ENCODE measurements around the gene HOXA13.
A peak's percentile ranks its signal among the peaks of the same experiment; 100 is the strongest.

HOXA13 gene

DNA sequence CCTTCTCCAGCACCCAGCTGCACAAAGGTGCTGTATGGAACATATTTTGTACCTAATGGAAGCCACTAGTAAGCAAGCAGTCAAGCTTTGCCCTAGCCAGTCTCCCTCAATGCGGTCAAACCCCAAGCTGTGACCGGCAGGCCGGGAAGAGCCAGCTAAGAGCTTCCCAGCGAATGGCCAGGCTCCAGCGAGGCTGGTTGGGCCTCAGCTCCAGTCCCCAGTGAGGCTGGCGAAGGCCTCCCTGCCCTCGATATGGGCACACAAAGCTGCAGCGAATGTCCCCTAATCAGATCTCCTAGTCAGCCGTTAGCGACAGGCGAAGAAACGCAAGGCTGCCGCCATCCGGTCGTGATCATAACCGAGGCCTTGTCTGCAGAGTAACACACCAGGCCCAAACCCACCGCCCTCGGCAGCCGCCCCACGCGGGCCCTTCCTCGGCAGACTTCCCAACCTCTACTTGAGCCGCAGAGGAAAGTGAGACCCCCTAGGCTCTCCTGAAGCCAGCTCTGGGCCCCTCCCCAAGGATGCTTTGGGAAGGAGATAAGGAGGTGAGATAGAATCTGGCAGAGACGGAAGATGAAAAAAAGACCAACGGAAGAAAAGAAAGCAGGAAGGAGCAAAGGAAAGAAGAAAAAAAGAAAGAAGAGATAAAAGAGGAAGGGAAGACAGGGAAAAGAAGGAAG, 31.5 kb downstream of the HOXA13 start:
- in situ Hi-C loops (cut with HindIII; ENCODE audit: low sequenced_read_pairs) = loop anchor here (25.0 kb wide), 1 partner anchor 781 kb away; no protein-coding TSS in a partner anchor
- TF ChIP-seq, protein P1, sequence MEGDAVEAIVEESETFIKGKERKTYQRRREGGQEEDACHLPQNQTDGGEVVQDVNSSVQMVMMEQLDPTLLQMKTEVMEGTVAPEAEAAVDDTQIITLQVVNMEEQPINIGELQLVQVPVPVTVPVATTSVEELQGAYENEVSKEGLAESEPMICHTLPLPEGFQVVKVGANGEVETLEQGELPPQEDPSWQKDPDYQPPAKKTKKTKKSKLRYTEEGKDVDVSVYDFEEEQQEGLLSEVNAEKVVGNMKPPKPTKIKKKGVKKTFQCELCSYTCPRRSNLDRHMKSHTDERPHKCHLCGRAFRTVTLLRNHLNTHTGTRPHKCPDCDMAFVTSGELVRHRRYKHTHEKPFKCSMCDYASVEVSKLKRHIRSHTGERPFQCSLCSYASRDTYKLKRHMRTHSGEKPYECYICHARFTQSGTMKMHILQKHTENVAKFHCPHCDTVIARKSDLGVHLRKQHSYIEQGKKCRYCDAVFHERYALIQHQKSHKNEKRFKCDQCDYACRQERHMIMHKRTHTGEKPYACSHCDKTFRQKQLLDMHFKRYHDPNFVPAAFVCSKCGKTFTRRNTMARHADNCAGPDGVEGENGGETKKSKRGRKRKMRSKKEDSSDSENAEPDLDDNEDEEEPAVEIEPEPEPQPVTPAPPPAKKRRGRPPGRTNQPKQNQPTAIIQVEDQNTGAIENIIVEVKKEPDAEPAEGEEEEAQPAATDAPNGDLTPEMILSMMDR (IDR thresholded peaks at IDR 0.05; ENCODE audit: low read depth, low read length) = no peak
- peak overlapping the region; percentile 22 for H3K4me3 ChIP-seq (ENCODE audit: low read depth, low read length)
- DNase-seq (ENCODE audit: low read depth, low spot score) = no peak

DNA sequence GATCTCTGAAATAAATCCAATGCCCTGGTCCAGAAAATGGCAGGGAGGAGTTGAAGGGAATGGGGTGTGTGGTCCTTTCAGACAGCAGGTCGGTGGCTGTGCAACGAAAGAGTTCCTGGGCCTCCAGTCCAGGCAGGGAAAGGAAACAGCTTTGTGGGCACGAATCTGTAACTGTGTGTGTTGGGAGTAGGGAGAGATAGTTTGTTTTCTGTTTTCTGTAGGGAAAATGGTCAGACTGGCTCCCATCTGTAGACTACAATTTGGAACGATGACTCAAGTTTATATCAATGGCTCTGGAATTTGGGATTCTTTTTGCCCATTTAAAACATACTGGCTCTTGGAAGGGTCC, 32.0 kb downstream of the HOXA13 start:
- in situ Hi-C loops (cut with HindIII; ENCODE audit: low sequenced_read_pairs) = loop anchor here (25.0 kb wide), 1 partner anchor 781 kb away; no protein-coding TSS in a partner anchor
- DNase-seq (ENCODE audit: low read depth, low spot score) = no peak
- TF ChIP-seq, protein P1 (IDR thresholded peaks at IDR 0.05; ENCODE audit: low read depth, low read length) = no peak
- peak overlapping the region; percentile 22 for H3K4me3 ChIP-seq (ENCODE audit: low read depth, low read length)

DNA sequence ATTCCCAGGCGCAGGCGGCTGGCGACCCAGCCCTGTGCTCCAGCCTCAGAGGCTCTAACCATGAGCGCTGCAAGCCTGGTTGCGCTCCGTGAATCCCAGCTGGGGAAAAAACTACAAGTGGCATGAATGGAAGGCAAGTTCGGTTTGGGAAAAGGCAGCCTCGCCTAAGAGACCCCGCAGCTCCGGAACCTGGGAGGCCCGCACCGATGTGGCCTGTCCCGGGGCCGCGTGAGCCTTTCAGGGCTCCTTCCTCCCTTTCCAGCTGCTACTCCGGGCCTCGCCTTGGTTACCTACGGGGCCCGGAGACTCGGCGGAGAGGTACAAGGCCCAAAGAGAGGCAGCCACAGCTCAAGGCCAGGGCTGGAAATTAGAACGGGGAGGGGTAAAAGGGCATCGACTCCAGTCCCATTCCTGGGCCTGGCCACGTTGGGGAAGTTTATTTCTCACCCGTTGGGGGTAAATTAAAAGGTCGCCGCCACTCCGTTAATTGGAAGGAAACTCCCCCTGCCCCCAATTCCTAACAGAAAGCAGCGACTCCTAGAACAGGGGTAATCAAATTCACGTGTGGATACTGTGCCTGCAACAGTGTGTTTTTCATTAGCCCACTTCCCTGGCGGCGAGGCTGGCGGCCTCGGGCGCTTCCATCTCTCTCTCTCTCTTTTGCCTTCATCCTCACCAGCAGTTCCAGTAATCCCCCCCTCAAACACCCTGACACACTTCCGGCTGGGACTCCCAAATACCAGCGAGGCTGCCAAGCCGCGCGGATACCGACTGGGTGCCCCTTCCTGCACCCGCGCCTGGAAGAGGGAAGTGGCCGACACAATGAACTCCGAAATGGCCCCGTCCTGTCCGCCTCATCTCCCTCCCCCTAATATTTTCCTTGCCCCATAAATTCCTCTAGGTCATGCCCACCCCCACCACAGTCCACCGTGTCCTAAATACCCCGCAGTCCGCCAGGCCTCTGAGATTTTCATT, 33.1 kb downstream of the HOXA13 start:
- in situ Hi-C loops (cut with HindIII; ENCODE audit: low sequenced_read_pairs) = loop anchor here (25.0 kb wide), 1 partner anchor 780 kb away; no protein-coding TSS in a partner anchor
- H3K4me3 ChIP-seq (ENCODE audit: low read depth, low read length) = no peak overlapping the region
- TF ChIP-seq, protein P1 (IDR thresholded peaks at IDR 0.05; ENCODE audit: low read depth, low read length) = no peak
- DNase-seq (ENCODE audit: low read depth, low spot score) = no peak

DNA sequence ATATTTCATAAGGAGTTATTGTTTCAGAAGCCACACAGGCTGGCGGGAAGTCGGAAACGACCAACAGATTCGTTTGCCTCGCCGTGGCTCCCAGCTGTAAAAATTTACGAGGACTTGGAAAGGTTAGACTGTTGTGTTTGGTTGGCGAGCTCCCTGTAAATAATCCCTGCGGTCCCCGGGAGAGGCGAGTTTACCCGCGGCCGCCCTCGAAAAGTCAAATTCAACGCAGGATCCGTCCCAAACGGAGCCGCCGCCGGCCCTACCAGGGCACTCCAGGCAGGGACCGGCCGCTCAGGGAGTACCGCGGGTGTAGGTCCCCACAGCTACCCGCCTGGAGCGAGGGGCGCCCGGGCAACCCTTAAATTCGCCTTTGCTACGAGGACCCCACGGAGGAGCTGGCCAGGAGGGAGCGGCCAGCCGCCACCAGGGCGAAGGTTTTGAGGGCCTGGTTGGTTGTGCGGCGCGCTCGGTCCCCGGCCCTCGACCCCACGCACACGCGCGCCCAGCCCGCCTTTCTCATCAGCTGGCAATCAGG, 33.8 kb downstream of the HOXA13 start:
- TF ChIP-seq, protein P1 (IDR thresholded peaks at IDR 0.05; ENCODE audit: low read depth, low read length) = no peak
- peak overlapping the region; percentile 47 for H3K4me3 ChIP-seq (ENCODE audit: low read depth, low read length)
- no peak for DNase-seq (ENCODE audit: low read depth, low spot score)
- in situ Hi-C loops (cut with HindIII; ENCODE audit: low sequenced_read_pairs) = loop anchor here (25.0 kb wide), 1 partner anchor 779 kb away; no protein-coding TSS in a partner anchor

DNA sequence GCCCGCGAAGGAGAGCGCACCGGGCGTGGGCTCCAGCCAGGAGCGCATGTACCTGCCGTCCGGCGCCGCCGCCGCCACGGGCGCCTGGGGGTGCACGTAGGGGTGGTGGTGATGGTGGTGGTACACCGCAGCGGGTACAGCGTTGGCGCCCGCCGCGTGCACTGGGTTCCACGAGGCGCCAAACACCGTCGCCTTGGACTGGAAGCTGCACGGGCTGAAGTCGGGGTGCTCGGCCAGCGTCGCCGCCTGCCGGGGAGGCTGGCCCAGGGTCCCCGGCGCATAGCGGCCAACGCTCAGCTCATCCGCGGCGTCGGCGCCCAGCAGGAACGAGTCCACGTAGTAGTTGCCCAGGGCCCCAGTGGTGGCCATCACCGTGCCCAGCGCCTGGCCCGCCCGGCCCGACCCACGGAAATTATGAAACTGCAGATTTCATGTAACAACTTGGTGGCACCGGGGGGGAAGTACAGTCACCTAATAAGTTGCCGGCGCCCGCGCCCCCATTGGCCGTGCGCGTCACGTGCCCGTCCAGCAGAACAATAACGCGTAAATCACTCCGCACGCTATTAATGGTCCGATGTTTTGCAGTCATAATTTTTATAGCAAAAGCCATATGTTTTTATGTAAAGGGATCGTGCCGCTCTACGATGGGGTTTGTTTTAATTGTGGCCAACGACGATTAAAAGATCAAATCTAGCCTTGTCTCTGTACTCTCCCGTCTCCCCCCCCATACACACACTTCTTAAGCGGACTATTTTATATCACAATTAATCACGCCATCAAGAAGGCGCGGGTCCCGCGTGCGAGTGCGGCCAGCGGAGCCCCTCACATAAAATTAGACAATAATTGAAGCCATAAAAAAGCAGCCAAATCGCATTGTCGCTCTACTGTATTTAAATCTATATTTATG, 34.5 kb downstream of the HOXA13 start, which contains the start of gene HOXA9:
Gene HOXA9, minus strand, starts transcription at position 449 of the 907 bp plus-strand sequence. Its CDS starts 80 bp downstream, at position 369.
- DNase-seq (ENCODE audit: low read depth, low spot score) = peak; percentile 83
- in situ Hi-C loops (cut with HindIII; ENCODE audit: low sequenced_read_pairs) = loop anchor here (25.0 kb wide), 1 partner anchor 778 kb away; no protein-coding TSS in a partner anchor
- TF ChIP-seq, protein P1 (IDR thresholded peaks at IDR 0.05; ENCODE audit: low read depth, low read length) = peak; percentile 1
- H3K4me3 ChIP-seq (ENCODE audit: low read depth, low read length) = peak within 1 kb of the TSS; percentile 47
